Ecto neural progenitor cell (in vitro differentiated cells): Measurements from ENCODE around the gene ACTL9.

ENCODE experiments used
- DNase-seq: peaks from one replicate; pipeline ENCODE4 v3.0.0-alpha.2; 2018; ENCODE audit warnings: low spot score

Gene ACTL9

DNA sequence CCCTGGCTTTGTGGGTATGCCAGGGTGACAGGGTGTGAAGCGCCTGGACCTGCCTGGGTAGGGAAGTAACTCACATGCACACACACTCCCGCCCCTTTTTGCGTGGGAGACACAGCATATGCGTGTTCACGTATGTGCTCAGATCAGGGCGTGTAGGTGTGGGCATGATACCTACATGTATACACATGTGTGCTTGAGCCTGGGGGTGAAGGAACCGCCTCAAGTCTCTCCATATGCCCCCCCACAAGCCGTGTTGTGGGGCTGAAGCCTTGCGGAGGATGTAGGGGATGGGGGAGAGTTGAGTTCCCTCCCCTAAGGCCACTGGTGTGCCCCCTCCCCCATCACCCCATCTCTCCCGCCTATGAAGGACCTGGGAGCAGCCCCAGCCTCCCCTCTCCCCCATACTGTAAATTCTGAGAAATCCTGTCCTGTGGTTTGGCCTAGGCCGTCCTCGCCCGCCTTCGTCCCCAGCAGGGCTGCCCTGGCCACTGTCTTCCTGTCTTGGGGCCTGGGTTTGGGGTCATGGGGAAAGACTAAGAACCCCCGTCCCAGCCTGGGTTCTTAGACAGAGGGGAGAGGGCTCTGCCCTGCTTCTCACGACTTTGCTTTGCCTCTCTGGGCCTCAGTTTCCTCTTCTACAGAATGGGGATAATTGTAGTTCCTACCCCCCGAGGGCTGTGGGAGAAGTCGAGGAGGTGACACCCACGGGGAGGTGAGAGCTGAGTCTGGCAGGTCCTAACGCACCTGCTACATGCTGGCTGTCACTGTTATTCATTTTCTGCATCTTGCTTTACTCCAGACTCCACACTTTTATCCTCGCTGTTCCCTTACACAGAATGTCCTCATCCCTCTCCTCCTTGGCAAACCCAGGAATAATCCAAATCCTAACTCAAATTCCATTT, 14.3 kb downstream of the ACTL9 start:
- DNase-seq, result no peak

DNA sequence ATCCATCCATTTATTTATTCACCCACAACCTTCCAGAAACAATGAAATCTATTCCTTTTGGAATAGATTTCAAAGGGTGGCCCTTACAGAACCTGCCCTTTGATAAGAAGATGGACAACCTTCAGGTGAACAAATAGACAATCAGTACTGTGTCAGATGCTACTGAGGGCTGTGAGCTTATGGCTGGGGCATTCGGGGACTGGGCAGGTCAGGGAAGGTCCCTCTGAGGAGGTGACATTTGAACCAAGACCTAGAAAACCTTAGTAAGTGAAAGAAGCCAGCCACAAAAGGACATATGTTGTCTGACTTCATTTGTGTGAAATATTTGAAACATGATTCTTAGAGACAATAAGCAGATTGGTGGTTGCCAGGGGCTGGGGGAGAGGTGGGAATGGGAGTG, 15.7 kb downstream of the ACTL9 start:
- DNase-seq, result no peak

GRCh38 chr19:8682472-8682871, 16.1 kb downstream of the ACTL9 start:
- DNase-seq, result no peak

GRCh38 chr19:8681345-8682029, 17.1 kb downstream of the ACTL9 start:
- DNase-seq, result no peak

DNA sequence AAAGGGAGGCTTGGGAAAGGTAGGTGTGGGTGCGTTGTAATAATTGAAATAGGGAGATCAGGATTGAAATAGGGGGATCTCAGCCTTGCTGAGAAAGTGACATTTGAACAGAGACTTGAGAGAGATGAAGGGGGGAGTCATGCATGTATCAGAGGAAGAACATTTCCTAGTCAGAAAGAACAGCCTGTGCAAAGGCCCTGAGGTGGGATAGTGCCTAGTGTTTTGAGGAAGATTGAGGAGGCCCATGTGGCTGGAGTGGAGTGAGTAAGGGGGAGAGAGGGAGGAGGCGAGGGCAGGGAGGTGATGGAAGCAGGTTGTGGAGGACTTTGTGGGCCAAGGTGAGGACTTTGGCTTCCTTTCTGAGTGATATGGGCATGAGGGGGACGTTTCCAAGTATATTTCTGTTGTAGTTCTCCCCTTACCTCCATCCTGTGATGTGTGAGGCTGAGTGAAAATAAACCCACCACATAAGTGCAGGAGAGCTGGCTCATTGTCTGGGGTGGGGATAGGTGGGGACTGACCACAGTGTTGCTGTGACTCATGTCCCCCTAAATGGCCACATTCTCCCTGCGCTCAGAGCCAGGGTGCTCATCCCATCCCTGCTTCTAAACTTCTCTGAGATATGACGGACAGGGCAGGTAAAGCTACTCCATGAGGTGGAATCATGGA, 17.8 kb downstream of the ACTL9 start:
- DNase-seq, result no peak

DNA sequence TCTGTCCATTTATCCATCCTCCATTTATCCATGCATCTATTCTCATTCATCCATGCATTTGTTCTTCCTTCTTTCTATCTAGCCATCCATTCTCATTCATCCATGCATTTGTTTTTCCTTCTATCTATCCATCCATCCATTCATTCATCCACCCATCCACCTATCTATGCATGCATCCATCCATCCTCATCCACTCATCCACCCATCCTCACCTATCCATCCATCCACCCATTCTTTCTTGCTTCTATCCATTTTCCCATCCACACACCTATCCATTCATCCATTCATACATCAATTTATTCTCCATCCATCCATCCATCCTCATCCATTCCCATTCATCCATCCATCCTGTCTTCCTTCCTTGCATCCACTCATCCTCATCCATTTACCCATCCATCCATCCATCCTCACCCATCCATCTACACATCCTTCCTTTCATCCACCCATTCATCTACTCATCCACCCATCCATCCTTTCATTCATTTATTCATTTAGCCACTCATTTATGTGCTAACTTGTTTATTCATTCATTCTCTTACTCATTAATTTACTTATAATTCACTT, 20.3 kb downstream of the ACTL9 start:
- DNase-seq, result no peak

- no peak for DNase-seq
Measured at GRCh38 chr19:8675066-8675465, 23.5 kb downstream of the ACTL9 start.

DNA sequence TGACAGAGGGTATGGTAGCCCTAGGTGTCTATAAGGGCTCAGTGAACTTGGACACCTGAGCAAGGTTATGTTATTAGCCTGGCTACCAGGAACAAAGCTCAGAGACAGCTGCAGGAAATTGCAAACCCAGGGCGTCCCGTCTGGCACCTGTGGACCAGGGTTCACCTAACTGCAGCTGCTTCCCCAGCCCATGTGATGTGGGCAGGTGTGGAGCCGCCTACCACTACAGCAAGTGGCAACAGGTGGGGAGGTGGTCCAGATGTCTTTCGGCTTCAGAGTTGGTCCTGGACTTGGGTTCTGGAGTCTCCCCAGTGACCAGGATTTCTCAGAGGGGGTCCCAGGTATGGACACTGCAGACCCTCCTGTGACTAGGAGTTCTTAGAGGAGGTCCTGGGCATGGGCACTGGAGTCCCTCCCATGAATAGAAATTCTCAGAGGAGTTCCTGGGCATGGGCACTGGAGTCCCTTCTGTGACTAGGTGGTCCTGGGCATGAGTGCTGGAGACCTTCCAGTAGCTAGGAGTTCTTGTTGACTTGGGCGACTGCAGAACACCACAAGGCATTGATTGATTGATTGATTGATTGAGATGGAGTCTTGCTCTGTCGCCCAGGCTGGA, 25.2 kb downstream of the ACTL9 start:
- no peak for DNase-seq

DNA sequence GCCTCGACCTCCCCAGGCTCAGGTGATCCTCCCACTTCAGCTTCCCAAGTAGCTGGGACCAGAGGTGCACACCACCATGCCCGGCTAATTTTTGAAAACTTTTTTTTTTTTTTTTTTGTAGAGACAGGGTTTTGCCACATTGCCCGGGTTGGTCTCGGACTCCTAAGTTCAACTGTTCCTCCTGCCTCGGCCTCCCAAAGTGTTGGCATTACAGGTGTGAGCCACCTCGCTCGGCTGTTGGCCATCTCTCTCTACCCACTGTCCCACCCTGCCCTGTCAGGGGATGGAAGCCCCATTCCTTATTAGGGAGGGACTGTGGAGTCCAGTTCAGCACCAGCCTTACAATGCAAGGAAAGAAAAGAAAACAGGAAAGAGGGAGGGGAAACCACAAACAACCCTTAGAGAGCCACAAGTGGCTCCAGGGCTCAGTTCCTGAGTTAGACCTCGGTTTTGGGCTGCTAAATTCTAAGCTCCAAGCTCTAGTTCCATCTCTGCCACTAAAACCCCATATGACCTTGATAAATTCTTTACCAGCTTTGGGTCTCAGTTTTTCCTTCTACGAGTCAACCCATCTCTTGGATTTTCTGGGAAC, 31.7 kb downstream of the ACTL9 start:
- no peak for DNase-seq

DNA sequence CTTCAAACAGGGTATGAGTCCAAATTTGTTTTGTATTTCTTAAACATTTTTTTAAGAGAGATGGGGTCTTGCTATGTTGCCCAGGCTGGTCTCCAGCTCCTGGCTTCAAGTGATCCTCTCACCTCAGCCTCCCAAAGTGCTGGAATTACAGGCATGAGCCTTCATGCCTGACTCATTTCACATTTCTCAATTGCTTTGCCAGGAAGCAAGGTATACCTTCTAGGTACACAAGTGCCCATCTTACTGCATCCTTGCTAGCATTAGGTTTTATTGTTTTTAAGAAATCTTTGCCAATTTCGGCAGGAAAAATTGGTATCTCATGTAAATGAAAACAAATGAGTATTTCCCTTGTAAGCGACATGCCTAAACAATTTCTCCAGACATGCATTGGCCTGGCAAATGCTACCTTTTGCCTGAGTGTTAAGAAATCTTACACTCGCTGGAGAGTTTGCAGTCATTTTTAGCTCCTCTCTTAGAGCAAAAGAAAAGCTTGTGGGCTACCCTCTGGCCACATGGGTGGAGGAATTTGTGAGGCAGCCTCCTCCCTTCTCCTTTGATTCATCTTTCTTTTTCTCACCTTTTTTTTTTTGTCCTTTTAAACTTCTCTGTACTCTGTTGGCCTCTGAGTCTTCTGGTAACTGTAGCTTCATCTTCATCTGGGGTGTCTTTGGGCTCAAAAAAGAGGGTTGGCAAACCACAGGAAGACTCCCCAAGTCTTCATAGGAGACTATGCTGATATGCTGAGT, 33.0 kb downstream of the ACTL9 start:
- DNase-seq, result no peak

- no peak for DNase-seq
Measured at GRCh38 chr19:8664671-8665057, 33.9 kb downstream of the ACTL9 start.

GRCh38 chr19:8663920-8664670, 34.5 kb downstream of the ACTL9 start:
- no peak for DNase-seq

DNA sequence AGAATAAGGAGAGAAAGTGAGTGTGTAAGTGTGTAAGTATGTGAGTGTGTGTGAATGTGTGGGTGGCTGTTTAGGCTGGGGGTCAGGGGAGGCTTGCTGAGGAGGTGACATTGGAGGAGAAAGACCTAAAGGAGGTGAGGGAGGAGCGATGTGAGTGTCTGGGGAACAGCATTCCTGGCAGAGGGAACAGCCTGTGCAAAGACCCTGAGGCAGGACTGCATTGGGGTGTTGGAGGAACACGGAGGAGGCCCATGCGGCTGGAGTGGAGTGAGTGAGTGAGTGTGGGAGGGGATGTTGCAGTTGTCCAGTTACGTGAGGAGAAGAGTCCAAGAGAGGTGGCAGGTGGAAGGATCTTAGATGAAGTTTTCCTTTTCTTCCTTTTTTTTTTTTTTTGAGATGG, 36.3 kb downstream of the ACTL9 start:
- no peak for DNase-seq

- no peak for DNase-seq
Measured at GRCh38 chr19:8659905-8660304, 38.7 kb downstream of the ACTL9 start.

DNA sequence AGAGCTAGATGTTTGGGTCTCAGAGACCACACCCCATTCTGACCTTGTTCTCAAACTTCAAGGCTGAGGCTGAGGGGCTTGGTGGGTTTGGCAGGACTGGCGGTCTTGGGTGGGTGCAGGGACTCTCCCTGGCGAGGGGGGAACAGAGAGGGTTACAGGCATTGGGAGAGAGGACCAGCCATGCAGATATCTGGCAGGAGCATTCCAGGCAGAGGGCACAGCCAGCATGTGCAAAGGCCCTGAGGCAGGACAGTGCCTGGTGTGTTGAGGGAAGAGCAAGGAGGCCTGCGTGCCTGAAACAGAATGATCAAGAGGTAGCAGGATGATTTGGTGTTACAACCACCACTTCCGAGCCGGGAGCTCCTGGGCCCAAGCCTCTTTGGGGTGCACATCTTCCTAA, 40.7 kb downstream of the ACTL9 start:
- no peak for DNase-seq

GRCh38 chr19:8655340-8655709, 43.3 kb downstream of the ACTL9 start:
- no peak for DNase-seq

GRCh38 chr19:8654591-8655339, 43.8 kb downstream of the ACTL9 start:
- peak; percentile 86 for DNase-seq

GRCh38 chr19:8648240-8648639, 50.4 kb downstream of the ACTL9 start:
- no peak for DNase-seq
